ENCODE data around the gene DTHD1. TPM values are rescaled to one million over a fixed set of nuclear protein-coding genes. Genes with fewer than 3 reads are reported as not detected.

The DTHD1 gene
- total RNA-seq, 1 donor from 2014 or later, result 0.64 TPM

GRCh38 chr4:36269101-36269500 lies 12.3 kb upstream of the DTHD1 start:
- intact Hi-C loops (cut with micrococcal nuclease), result loop anchor here (1.0 to 10.0 kb wide), 5 partner anchors 17 to 286 kb away; no protein-coding TSS in a partner anchor

GRCh38 chr4:36269533-36270173 lies 11.8 kb upstream of the DTHD1 start:
- intact Hi-C loops (cut with micrococcal nuclease), result loop anchor here (1.0 to 10.0 kb wide), 5 partner anchors 17 to 285 kb away; no protein-coding TSS in a partner anchor

DNA sequence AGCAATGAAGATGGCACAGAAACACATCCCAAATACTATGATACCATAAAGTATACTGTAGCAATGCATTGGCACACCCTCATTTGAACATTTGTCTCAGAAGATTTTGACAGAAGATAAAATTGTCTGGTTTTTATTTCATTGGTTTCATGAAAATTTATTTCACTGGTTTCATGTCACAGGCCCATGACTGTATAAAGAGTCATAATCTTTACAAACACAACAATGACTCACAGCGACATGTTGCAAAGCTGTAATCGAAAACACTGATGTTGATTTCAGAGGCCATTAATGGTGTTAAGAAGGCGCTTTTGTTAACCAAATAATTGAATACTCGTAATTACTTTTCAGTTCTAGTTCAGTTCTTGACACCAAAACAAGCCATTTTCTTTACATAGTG lies 8.1 kb upstream of the DTHD1 start:
- intact Hi-C loops (cut with micrococcal nuclease), result no loop called here

- intact Hi-C loops (cut with micrococcal nuclease), result no loop called here
These were observed 7.3 kb upstream of the DTHD1 start for GRCh38 chr4:36274158-36274557.

GRCh38 chr4:36277533-36277932 lies 3.9 kb upstream of the DTHD1 start:
- intact Hi-C loops (cut with micrococcal nuclease), result no loop called here

- intact Hi-C loops (cut with micrococcal nuclease), result no loop called here
These were observed 2.6 kb upstream of the DTHD1 start for GRCh38 chr4:36278789-36279188.

- intact Hi-C loops (cut with micrococcal nuclease), result loop anchor here (10.0 kb wide), 1 partner anchor 1404 kb away; the partner anchor contains the start of gene RELL1
These were observed 861 bp upstream of the DTHD1 start for GRCh38 chr4:36280555-36280954.

DNA sequence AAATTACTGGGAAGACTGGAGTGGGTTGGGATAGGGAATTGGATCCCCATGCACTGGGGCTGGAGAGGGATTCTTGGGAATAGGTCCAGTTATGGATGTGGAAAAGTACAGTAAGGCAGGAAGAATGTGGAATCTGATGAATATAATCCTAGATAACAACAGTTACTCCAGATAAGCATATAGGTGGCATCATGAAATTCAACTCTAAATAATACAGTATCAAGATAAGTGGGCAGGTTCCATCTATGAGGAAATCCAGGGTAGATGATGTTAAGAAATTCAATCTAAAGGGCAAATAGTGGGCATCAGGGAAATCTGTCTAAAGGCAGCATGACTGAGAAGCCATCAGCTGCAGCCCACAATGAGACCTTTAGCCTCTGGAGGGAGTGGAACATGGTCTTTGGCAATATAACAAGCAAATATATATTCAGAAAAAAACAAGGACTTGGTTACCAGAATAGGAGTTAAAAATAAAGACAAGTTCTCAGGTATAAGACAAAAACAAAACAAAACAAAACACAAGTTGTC lies 1.2 kb downstream of the DTHD1 start:
- intact Hi-C loops (cut with micrococcal nuclease), result loop anchor here (10.0 kb wide), 1 partner anchor 1402 kb away; the partner anchor contains the start of gene RELL1

- intact Hi-C loops (cut with micrococcal nuclease), result loop anchor here (10.0 kb wide), 1 partner anchor 1401 kb away; the partner anchor contains the start of gene RELL1
These were observed 2.6 kb downstream of the DTHD1 start for GRCh38 chr4:36283912-36284465.

- intact Hi-C loops (cut with micrococcal nuclease), result loop anchor here (1.0 to 10.0 kb wide), 15 partner anchors 17 to 1845 kb away; partner anchors contain the start of genes PGM2 and RELL1
These were observed 4.5 kb downstream of the DTHD1 start for GRCh38 chr4:36285784-36286480.

GRCh38 chr4:36286481-36286871 lies 5.1 kb downstream of the DTHD1 start:
- intact Hi-C loops (cut with micrococcal nuclease), result loop anchor here (1.0 to 10.0 kb wide), 15 partner anchors 17 to 1844 kb away; partner anchors contain the start of genes PGM2 and RELL1

DNA sequence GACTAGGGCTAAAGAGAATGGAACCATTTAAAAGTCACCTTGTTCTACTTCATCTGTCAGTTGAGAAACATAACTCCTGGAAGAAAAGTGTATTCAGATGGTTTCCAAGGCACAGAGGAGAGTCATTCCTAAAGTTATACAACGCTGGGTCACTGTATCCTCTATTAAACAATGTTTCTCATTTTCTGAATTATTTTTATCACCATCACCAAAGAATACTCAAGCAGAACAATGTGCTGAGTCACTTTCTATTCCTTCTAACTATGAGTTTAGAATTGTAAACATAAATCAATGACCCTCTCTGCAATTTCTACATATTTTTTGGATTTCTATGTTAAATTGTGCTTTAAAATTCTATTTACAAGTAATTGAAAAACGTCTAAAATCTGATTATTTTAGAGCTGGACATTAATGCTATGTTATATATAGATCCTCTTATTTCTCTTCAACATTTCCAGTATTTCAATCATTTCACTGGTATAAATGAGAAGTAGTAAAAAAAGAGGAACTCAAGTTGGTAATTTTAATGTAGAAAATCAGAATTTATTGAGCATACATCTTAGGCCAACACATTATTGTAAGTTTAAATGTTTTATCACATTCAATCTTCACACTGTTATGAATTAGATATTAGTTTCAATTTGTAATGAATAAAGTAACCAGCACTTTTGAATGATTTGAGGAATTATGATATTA lies 7.5 kb downstream of the DTHD1 start:
- intact Hi-C loops (cut with micrococcal nuclease), result loop anchor here (5.0 to 10.0 kb wide), 2 partner anchors 1396 to 1538 kb away; partner anchors contain the start of genes PGM2 and RELL1

GRCh38 chr4:36290641-36291040 lies 9.2 kb downstream of the DTHD1 start:
- intact Hi-C loops (cut with micrococcal nuclease), result no loop called here

DNA sequence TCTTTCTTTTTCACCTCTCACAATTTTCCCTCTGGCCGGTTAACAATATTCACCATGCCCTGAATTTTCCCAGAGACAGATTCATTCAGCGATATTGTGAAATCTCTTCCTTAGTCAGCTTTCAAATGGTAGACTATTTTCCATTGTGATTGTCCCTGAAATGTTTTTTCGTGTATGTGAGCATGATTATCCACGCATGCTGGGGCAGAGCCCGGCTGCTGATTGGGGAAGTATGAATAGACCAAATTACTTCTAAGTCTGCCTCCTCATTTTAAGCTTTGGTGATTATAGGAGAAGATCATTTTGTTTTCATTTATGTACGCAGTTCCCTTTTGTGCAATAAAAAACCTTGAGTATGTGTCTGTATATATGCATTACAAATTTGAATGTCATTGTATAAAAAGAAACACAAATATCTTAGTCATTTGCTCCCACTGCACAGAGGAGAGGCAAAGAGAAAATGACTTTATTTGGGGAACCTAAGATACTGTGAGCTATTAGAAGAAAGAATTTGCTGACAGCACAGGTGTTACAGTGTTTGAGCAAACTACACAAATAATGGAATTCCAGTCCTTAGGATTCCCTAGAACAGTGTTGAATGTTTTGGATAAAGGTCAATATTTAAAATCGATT lies 11.3 kb downstream of the DTHD1 start:
- intact Hi-C loops (cut with micrococcal nuclease), result no loop called here

DNA sequence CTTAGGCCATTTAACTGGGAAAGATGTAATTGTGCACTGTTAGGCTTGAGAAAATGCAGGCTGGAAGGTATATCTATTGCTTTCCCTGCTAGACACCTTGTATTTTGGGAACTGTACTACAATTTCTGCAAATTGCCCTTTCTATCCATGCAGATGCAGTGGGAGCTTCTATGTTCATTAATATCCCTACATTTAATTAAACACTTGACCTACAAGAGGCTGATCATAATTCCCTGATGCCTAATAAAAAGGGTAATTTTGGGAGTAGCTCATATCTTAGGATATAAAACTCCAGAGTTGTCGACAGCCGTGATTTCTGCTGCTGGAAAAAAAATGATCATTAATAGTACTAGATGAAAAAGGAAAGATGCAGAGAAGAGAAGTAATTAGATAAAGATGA lies 19.7 kb downstream of the DTHD1 start:
- intact Hi-C loops (cut with micrococcal nuclease), result no loop called here

DNA sequence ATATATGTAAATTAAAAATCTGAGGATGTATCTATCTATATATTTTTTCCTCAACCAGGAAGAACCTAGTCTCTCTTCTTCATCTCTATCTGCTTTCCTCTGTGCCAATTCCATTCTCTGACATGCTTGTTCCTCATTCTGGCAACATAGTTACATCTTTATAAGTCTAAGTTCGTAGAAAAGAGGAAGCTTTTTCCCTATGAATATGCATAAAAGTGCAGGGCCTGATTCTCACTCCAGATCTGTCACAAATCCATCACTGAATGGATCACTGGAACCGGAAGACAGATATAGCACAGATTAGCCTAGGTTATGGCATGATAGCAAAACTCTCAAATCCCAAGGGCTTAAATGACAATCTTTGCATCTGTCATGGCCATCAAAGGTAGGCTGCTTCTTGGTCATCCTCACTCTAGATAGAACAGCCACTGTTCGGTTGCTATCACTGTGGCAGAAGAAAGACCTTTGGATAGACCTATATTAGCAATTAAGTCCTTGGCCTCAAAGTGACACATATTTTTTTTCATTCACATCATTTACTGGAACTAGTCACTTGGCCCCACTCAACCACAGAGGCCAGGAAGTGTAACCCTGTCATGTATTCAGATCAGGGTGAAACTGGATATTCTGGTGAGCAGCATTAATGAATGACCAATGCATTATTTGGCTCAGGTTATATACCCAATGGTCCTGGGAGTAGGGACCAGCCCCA lies 22.2 kb downstream of the DTHD1 start:
- intact Hi-C loops (cut with micrococcal nuclease), result loop anchor here (1.0 kb wide), 1 partner anchor 17 kb away; no protein-coding TSS in a partner anchor

GRCh38 chr4:36304138-36304681 lies 22.8 kb downstream of the DTHD1 start:
- intact Hi-C loops (cut with micrococcal nuclease), result no loop called here

DNA sequence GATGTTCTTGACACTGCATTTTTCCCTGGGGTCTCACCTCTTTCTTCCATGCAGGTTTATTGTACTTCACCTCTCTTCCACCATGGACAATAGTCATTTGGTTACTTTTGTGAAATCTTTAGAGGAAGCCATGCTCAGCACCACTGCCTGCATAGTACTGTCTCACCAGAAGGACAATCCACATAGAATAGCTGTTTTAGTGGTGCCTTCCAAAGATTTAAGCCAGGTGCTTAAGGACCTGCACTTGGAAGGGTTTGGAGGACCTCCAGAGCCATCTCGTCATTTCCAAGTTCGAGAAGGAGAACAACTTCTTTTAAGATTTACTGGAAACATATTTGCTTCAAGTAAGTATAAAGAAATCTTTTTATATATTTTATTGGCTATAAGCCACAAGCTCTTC lies 26.7 kb downstream of the DTHD1 start:
- intact Hi-C loops (cut with micrococcal nuclease), result no loop called here

- intact Hi-C loops (cut with micrococcal nuclease), result loop anchor here (1.0 kb wide), 1 partner anchor 24 kb away; no protein-coding TSS in a partner anchor
These were observed 28.8 kb downstream of the DTHD1 start for GRCh38 chr4:36310216-36310615.

All from T-helper 1 cell treated with Interleukin-12 subunit alpha and Interleukin-12 subunit beta and Interleukin-4 antibody, amounts not matched to agents 30 ng/mL and 1 ng/mL, for 36 hours (primary cell).